Measurements from ENCODE around the gene RPS6KB1. TPM values are rescaled to one million over a fixed set of nuclear protein-coding genes. Genes with fewer than 3 reads are reported as not detected.
"Not testable (repeated sequence)": the region's sequence is repeated elsewhere in the genome, so short reads cannot be mapped to it uniquely, and the experiment has no call there.

The RPS6KB1 gene
- total RNA-seq, 1 donor from 2014 or later = 66.4 TPM

DNA sequence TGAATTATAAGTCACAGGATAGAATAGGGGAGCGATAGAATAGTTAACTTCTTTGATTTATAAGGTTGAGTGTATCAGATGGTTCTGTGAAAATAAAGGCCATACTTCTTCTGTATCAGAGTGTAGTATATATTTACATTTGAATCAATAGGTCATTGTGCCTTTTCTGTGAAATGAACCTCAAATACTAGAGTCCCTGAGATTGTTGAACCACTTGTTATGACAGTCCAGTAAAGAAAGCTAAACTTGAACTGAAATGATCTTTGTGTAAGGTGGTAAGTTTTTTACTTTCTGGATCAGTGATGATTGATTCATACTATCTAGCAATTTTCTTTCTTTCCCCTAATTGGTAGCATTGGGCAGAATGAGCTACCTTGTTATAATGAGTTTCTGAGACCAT, 40.4 kb downstream of the RPS6KB1 start:
- Mint-ChIP-seq H3K36me3 (ENCODE audit: low read depth) (peaks cover 76% of the 10 kb centered on the region), H3K27ac (peak overlapping the region; percentile 26)
- H3K4me1 Mint-ChIP-seq; H3K27me3 Mint-ChIP-seq; DNase-seq; intact Hi-C loops (cut with micrococcal nuclease); H3K4me3 Mint-ChIP-seq; H3K9me3 Mint-ChIP-seq: not testable (repeated sequence)

DNA sequence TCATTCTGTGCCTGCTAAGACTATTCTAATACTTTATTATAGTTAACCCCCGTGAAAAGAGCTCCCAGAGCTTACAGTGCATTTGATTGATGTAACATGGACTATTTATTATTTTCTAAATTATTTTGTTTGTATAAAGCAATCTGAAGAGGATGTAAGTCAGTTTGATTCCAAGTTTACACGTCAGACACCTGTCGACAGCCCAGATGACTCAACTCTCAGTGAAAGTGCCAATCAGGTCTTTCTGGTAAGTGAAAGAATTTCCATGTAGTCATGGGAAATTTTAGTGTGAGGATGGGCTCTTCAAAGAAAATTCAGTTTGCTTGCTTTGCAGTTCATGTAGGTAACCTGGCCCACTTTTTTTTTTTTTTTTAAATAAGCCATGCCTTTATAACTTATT, 47.8 kb downstream of the RPS6KB1 start:
- intact Hi-C loops (cut with micrococcal nuclease) = loop anchor here (1.0 kb wide), 1 partner anchor 24 kb away; the partner anchor contains the start of gene RNFT1
- Mint-ChIP-seq H3K4me1 (peaks cover 29% of the 10 kb centered on the region), H3K4me3 (peak overlapping the region; percentile 15), H3K27ac (peak overlapping the region; percentile 89), H3K36me3 (ENCODE audit: low read depth) (peaks cover 66% of the 10 kb centered on the region)
- H3K27me3 Mint-ChIP-seq, H3K9me3 Mint-ChIP-seq: not testable (repeated sequence)
- peak; percentile 73 for DNase-seq

DNA sequence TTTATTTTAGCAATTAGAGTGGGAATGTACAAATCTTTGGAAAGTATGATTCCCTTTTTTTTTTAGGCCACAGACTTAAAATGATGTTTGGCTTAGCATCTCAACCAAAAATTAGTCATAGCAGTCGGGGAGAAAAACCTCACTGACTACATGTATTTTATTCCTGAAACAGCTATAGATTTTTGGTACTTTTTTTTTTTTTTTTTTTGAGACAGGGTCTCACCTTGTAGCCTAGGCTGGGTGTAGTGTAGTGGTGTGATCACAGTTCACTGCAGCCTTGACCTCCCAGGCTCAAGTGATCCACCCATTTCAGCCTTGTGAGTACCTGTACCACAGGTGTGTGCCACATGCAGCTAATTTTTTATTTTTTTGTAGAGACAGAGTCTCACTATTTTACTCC, 48.2 kb downstream of the RPS6KB1 start:
- Mint-ChIP-seq H3K9me3 (no peaks in the 10 kb centered on the region), H3K36me3 (ENCODE audit: low read depth) (peaks cover 66% of the 10 kb centered on the region), H3K27ac (peak overlapping the region; percentile 89), H3K4me3 (peak overlapping the region; percentile 35), H3K4me1 (peaks cover 32% of the 10 kb centered on the region), H3K27me3 (no peaks in the 10 kb centered on the region)
- intact Hi-C loops (cut with micrococcal nuclease) = loop anchor here (1.0 kb wide), 1 partner anchor 23 kb away; the partner anchor contains the start of gene RNFT1
- no peak for DNase-seq

DNA sequence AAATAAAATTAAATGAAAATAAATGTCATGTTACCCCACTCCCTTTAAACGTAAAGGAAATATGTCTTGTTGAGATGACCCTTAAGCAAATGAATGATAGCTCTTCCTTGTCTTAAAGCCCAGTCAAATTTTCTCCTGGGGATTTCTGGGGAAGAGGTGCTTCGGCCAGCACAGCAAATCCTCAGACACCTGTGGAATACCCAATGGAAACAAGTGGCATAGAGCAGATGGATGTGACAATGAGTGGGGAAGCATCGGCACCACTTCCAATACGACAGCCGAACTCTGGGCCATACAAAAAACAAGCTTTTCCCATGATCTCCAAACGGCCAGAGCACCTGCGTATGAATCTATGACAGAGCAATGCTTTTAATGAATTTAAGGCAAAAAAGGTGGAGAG, 53.5 kb downstream of the RPS6KB1 start:
- intact Hi-C loops (cut with micrococcal nuclease); H3K27ac Mint-ChIP-seq: not testable (repeated sequence)
- peaks cover 54% of the 10 kb centered on the region for H3K36me3 Mint-ChIP-seq (ENCODE audit: low read depth)

DNA sequence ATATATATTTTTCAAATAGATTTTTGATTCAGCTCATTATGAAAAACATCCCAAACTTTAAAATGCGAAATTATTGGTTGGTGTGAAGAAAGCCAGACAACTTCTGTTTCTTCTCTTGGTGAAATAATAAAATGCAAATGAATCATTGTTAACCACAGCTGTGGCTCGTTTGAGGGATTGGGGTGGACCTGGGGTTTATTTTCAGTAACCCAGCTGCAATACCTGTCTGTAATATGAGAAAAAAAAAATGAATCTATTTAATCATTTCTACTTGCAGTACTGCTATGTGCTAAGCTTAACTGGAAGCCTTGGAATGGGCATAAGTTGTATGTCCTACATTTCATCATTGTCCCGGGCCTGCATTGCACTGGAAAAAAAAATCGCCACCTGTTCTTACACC, 54.4 kb downstream of the RPS6KB1 start:
- peaks cover 52% of the 10 kb centered on the region for H3K36me3 Mint-ChIP-seq (ENCODE audit: low read depth)
- not testable (repeated sequence) for H3K4me3 Mint-ChIP-seq, DNase-seq

More for the DNA sequence above, 53.5 kb downstream of the RPS6KB1 start:
- not testable (repeated sequence) for DNase-seq, H3K4me3 Mint-ChIP-seq, H3K27me3 Mint-ChIP-seq, H3K9me3 Mint-ChIP-seq
- H3K4me1 Mint-ChIP-seq = peaks cover 13% of the 10 kb centered on the region

DNA sequence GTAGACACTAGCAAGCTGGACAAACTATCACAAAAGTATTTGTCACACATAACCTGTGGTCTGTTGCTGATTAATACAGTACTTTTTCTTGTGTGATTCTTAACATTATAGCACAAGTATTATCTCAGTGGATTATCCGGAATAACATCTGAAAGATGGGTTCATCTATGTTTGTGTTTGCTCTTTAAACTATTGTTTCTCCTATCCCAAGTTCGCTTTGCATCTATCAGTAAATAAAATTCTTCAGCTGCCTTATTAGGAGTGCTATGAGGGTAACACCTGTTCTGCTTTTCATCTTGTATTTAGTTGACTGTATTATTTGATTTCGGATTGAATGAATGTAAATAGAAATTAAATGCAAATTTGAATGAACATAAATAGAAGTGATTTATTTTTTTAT, 57.1 kb downstream of the RPS6KB1 start:
- H3K36me3 Mint-ChIP-seq (ENCODE audit: low read depth) = peaks cover 47% of the 10 kb centered on the region
- no peak overlapping the region for H3K4me3 Mint-ChIP-seq
- H3K9me3 Mint-ChIP-seq = no peaks in the 10 kb centered on the region
- H3K27me3 Mint-ChIP-seq = no peaks in the 10 kb centered on the region
- no peak for DNase-seq
- intact Hi-C loops (cut with micrococcal nuclease) = no loop called here
- H3K4me1 Mint-ChIP-seq = peaks cover 7% of the 10 kb centered on the region
- H3K27ac Mint-ChIP-seq = no peak overlapping the region

More for the DNA sequence above, 54.4 kb downstream of the RPS6KB1 start:
- H3K9me3 Mint-ChIP-seq; H3K4me1 Mint-ChIP-seq; intact Hi-C loops (cut with micrococcal nuclease); H3K27me3 Mint-ChIP-seq: not testable (repeated sequence)
- peak overlapping the region; percentile 9 for H3K27ac Mint-ChIP-seq

DNA sequence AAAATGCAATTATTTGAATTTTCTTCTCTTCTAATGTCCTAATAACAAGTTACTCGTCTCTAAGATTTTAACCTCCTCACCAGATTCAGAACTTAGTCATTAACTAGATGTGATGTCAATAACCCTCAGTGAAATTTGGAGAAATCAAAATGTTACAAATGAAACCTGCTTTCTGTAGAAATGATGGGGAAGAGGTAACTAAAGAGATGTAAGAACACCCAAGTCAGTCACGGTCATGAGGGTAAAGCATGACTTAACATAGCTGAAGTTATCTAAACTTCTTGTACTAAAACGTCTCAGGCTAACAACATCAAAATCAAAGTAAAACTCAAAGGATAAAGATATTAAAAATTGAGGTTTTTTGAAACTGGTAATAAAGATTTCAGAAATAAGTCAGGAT, 61.9 kb downstream of the RPS6KB1 start:
- no peak overlapping the region for H3K27ac Mint-ChIP-seq
- H3K36me3 Mint-ChIP-seq (ENCODE audit: low read depth) = peaks cover 59% of the 10 kb centered on the region
- intact Hi-C loops (cut with micrococcal nuclease) = no loop called here
- no peaks in the 10 kb centered on the region for H3K27me3 Mint-ChIP-seq
- peaks cover 10% of the 10 kb centered on the region for H3K4me1 Mint-ChIP-seq
- H3K9me3 Mint-ChIP-seq = no peaks in the 10 kb centered on the region
- DNase-seq = no peak
- no peak overlapping the region for H3K4me3 Mint-ChIP-seq

DNA sequence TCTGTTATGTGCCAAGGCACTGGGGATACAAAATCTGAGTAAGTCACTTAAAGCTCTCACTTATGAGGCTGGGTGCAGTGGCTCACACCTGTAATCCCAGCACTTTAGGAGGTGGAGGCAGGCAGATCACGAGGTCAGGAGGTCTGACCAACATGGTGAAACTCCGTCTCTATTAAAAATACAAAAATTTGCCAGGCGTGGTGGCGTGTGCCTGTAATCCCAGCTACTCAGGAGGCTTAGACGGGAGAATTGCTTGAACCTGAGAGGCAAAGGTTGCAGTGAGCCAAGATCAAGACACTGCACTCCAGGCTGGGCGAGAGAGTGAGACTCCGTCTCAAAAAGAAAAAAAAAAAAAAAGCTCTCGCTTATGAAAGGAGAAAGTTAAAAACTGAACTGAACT, 66.7 kb downstream of the RPS6KB1 start:
- intact Hi-C loops (cut with micrococcal nuclease) = not testable (repeated sequence)

DNA sequence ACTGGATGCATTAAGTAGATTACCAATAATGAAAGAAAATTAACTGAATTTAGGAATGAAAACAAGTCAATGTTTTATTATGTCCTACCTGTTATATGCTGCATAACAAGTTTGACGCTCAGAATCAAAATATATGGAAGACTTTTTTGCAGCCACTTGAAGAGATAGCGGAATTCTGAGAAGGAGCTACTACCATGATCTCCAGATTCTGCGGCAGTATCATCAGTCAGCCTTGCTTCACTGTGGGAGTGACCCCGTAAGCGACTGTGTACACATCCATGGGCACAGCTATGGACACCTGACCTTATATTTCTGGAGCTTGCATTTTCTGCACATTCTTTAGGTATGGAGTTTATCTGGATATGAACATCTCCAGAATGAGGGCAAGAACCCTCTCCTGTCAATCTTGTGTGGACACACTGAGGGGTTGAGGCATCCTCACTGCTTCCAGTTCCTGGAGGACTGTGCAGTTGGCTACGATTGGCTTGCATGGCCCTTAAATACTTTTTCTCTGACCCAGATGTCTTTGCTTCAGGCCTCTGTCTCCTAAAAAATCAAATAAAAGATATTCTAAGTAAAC, 69.9 kb downstream of the RPS6KB1 start:
- H3K27ac Mint-ChIP-seq = no peak overlapping the region
- intact Hi-C loops (cut with micrococcal nuclease) = loop anchor here (5.0 kb wide), 1 partner anchor 74 kb away; no protein-coding TSS in a partner anchor
- DNase-seq = peak; percentile 53
- peaks cover 24% of the 10 kb centered on the region for H3K4me1 Mint-ChIP-seq
- H3K4me3 Mint-ChIP-seq = peak overlapping the region; percentile 82
- H3K9me3 Mint-ChIP-seq = no peaks in the 10 kb centered on the region
- H3K36me3 Mint-ChIP-seq (ENCODE audit: low read depth) = peaks cover 20% of the 10 kb centered on the region
- H3K27me3 Mint-ChIP-seq = no peaks in the 10 kb centered on the region

More for the DNA sequence above, 66.7 kb downstream of the RPS6KB1 start:
- H3K4me1 Mint-ChIP-seq = peaks cover 25% of the 10 kb centered on the region
- H3K27me3 Mint-ChIP-seq, H3K4me3 Mint-ChIP-seq, H3K27ac Mint-ChIP-seq, DNase-seq, H3K9me3 Mint-ChIP-seq: not testable (repeated sequence)
- peaks cover 45% of the 10 kb centered on the region for H3K36me3 Mint-ChIP-seq (ENCODE audit: low read depth)

DNA sequence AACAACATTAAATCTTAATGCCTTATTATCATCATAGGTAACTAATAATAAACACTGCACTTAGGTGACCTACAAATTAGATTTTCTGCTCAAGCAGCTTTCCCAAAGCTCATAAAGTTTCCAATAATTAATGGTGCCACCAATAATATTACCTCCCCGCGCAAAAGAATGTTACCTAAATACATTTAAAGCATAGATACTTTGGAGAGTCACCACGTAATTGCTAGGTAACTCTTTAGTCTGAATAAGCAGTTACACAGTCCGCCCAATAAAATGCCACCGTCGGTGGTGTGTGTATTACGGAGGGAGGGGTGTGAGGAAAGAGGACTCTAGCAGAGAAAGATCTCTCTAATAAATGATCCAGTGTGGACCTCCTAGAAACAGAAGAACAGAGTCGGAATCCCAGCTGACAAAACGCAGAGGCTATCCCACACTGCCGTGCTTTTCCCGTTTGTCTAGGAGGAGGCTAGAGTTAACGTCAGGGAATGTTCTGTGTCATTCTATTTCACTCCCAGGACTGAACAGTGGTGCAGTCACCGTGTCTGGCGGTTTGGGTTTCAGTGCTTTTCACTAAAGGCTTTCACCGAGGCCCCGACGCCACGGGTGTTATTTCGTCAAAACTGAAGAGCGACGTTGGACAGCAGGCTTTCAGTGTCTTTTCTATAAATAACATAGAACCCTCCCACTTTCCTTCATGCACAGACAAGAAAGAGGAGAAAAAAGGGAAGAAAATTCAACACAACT, 71.0 kb downstream of the RPS6KB1 start:
- Mint-ChIP-seq H3K9me3 (no peaks in the 10 kb centered on the region), H3K36me3 (ENCODE audit: low read depth) (peaks cover 16% of the 10 kb centered on the region), H3K4me1 (peaks cover 21% of the 10 kb centered on the region), H3K4me3 (peak overlapping the region; percentile 82), H3K27ac (peak overlapping the region; percentile 94), H3K27me3 (peaks cover 2% of the 10 kb centered on the region)
- peak; percentile 85 for DNase-seq
- intact Hi-C loops (cut with micrococcal nuclease) = loop anchor here (1.0 to 5.0 kb wide), 2 partner anchors 23 to 73 kb away; no protein-coding TSS in a partner anchor

DNA sequence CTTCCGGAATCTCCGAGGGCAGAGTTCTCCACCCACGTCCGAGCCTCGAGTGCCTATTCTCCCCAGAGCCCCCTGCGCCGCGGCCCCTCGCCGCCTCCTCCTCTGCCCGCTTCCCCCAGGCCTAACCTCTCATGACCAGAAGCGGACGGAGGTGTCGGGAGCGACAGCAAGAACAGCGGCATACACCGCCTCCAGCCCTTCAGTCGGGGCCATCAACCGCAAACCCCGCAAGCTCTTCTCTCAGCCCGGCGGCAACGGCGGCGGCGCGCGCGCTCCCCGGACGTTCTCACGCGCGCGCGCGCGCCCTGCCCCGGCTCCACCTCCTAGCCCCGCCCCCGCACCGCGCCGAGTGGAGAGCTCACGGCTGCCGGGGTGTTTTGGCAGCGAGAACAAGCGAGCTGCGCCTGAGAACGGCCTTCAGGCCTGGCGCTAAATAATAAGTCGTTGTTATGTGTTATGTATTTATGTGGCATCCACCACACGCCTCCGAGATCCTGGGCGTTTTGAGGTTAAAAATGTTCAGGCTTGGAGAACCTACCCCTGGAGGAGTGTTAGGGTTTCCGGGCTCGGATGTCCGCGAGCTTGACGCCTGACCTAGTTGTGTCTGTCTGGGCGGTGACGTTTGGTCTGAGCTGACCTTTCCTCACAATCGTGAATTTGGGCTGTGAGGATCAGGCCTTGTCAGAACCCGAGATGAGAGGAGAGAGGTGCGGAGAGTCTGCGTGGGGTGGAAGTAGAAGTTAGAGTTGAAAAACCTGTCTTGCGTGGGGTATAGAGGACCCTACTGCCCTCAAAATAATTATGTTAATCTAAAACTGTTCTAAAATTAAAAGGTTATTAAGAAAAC, 71.8 kb downstream of the RPS6KB1 start, which contains the start of gene RNFT1:
Gene RNFT1, minus strand, starts transcription at position 259 of the 847 bp plus-strand sequence. Its CDS starts 77 bp downstream, at position 182.
- Mint-ChIP-seq H3K9me3 (no peaks in the 10 kb centered on the region), H3K27ac (peak within 1 kb of the TSS; percentile 94), H3K36me3 (ENCODE audit: low read depth) (peaks cover 10% of the 10 kb centered on the region), H3K4me3 (peak within 1 kb of the TSS; percentile 82), H3K27me3 (peaks cover 2% of the 10 kb centered on the region), H3K4me1 (peaks cover 17% of the 10 kb centered on the region)
- DNase-seq = peak; percentile 97
- intact Hi-C loops (cut with micrococcal nuclease) = loop anchor here (1.0 to 5.0 kb wide), 2 partner anchors 23 to 73 kb away; no protein-coding TSS in a partner anchor

DNA sequence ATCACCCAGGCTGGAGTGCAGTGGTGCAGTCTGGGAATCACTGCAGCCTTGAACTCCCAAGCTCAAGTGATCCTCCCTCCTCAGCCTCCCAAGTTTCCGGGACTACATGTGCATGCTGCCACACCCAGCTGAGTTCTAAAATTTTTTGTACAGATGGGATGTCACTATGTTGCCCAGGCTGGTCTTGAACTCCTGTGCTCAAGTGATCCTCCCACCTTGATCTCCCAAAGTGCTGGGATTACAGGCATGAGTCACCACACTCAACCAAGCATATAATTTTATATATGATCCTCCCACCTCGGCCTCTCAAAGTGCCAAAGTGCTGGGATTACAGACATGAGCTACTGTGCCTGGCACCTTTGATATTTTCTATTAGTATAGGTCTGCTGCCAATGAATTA, 78.8 kb downstream of the RPS6KB1 start:
- intact Hi-C loops (cut with micrococcal nuclease) = not testable (repeated sequence)

DNA sequence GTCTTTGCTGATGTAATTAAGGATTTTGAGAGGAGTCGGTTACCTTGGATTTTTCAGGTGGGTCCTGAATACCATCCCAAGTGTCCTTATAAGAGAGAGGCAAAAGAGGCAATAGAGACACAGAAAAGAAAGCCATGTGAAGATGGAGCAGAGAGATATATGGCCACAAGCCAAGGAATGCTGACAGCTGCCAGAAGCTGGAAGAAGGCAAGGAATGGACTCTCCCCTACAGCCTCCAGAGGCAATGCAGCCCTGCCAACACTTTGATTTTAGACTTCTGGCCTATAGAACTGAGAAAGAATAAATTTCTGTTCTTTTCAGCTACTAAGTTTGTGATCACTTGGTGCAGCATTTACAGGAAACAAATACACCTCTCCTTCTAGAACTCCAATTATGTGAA, 79.9 kb downstream of the RPS6KB1 start:
- no peak overlapping the region for H3K27ac Mint-ChIP-seq
- no peaks in the 10 kb centered on the region for H3K36me3 Mint-ChIP-seq (ENCODE audit: low read depth)
- DNase-seq = no peak
- no peaks in the 10 kb centered on the region for H3K4me1 Mint-ChIP-seq
- intact Hi-C loops (cut with micrococcal nuclease) = no loop called here
- H3K27me3 Mint-ChIP-seq = peaks cover 4% of the 10 kb centered on the region
- H3K9me3 Mint-ChIP-seq = no peaks in the 10 kb centered on the region
- H3K4me3 Mint-ChIP-seq = no peak overlapping the region

More for the DNA sequence above, 78.8 kb downstream of the RPS6KB1 start:
- not testable (repeated sequence) for H3K9me3 Mint-ChIP-seq; DNase-seq; H3K4me3 Mint-ChIP-seq; H3K27ac Mint-ChIP-seq; H3K36me3 Mint-ChIP-seq (ENCODE audit: low read depth); H3K27me3 Mint-ChIP-seq; H3K4me1 Mint-ChIP-seq
